Panc1 (cell line): ENCODE results near the gene ZNRF3.

Experiments
- POLR2AphosphoS5 ChIP-seq: IDR thresholded peaks from 2 replicates; pipeline ENCODE4 v1.6.1; 2012; ENCODE audit warnings: mild to moderate bottlenecking, low read depth, low read length, moderate library complexity
- SIN3A ChIP-seq: IDR thresholded peaks from 2 replicates; pipeline ENCODE4 v1.6.1; 2012; ENCODE audit warnings: low read depth, mild to moderate bottlenecking, low read length, moderate library complexity, borderline replicate concordance; ENCODE audit not compliant: insufficient read depth
- TCF7L2 ChIP-seq: IDR thresholded peaks from 2 replicates; pipeline ENCODE4 v1.6.1; 2011; ENCODE audit warnings: mild to moderate bottlenecking, low read depth, low read length, inconsistent platforms
- TF ChIP-seq, protein P1 (sequence below): fragments of 450-650 bp; IDR thresholded peaks from 2 replicates; pipeline ENCODE4 v1.5.1; 2017; ENCODE audit warnings: mild to moderate bottlenecking
- TF ChIP-seq, protein P2 (sequence below), 2 experiments: IDR thresholded peaks; 2 replicates each; pipeline ENCODE4 v1.6.1; 2011 to 2012; ENCODE audit warnings: low read depth in 2 of 2, control low read depth in 1 of 2, low read length in 1 of 2, mild to moderate bottlenecking in 1 of 2, moderate library complexity in 1 of 2; ENCODE audit not compliant: insufficient read depth in 1 of 2

DNA sequence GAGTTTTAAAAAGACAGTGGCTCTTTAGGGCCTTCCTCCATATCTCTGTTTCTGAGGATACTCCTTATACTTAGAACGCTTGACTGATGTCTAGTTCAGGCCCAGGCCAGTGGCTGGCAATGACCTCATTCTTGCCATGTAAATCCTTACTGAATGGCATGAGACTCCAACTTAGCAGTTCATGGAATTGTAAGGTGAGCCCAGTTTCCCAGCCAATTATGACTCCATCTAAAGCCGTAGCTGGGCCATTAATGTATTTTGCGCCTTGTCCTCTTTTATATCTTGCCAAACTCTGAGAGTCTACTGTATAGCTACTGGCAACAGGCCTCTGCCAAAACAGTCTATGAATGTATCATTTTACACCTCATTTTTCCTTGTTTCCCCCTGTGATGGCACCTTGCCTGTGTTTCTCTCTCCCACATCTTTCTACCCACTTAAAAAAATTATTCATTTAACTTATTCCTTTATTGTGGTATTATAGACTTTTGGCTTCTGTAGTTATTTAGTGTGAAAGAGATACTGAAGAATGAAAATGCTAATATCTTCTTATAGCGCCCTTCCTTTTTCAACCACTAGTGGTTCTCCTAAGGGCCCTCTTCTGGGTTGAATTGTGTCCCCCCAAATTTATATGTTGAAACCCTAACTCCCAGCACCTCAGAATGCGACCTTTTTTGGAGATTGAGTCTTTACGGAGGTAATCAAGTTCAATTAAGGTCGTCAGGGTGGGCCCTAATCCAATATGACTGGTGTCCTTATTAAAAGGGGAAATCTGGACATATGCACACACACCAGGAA lies 67.4 kb downstream of the ZNRF3 start:
- no peak for TF ChIP-seq POLR2AphosphoS5
- TF ChIP-seq, protein P1, sequence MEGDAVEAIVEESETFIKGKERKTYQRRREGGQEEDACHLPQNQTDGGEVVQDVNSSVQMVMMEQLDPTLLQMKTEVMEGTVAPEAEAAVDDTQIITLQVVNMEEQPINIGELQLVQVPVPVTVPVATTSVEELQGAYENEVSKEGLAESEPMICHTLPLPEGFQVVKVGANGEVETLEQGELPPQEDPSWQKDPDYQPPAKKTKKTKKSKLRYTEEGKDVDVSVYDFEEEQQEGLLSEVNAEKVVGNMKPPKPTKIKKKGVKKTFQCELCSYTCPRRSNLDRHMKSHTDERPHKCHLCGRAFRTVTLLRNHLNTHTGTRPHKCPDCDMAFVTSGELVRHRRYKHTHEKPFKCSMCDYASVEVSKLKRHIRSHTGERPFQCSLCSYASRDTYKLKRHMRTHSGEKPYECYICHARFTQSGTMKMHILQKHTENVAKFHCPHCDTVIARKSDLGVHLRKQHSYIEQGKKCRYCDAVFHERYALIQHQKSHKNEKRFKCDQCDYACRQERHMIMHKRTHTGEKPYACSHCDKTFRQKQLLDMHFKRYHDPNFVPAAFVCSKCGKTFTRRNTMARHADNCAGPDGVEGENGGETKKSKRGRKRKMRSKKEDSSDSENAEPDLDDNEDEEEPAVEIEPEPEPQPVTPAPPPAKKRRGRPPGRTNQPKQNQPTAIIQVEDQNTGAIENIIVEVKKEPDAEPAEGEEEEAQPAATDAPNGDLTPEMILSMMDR = no peak; the same call in 1 of the 2 replicates
- TF ChIP-seq SIN3A = no peak
- TF ChIP-seq TCF7L2 = no peak
- TF ChIP-seq, protein P2, sequence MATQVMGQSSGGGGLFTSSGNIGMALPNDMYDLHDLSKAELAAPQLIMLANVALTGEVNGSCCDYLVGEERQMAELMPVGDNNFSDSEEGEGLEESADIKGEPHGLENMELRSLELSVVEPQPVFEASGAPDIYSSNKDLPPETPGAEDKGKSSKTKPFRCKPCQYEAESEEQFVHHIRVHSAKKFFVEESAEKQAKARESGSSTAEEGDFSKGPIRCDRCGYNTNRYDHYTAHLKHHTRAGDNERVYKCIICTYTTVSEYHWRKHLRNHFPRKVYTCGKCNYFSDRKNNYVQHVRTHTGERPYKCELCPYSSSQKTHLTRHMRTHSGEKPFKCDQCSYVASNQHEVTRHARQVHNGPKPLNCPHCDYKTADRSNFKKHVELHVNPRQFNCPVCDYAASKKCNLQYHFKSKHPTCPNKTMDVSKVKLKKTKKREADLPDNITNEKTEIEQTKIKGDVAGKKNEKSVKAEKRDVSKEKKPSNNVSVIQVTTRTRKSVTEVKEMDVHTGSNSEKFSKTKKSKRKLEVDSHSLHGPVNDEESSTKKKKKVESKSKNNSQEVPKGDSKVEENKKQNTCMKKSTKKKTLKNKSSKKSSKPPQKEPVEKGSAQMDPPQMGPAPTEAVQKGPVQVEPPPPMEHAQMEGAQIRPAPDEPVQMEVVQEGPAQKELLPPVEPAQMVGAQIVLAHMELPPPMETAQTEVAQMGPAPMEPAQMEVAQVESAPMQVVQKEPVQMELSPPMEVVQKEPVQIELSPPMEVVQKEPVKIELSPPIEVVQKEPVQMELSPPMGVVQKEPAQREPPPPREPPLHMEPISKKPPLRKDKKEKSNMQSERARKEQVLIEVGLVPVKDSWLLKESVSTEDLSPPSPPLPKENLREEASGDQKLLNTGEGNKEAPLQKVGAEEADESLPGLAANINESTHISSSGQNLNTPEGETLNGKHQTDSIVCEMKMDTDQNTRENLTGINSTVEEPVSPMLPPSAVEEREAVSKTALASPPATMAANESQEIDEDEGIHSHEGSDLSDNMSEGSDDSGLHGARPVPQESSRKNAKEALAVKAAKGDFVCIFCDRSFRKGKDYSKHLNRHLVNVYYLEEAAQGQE (IDR thresholded peaks at IDR 0.05; ENCODE audit: insufficient read depth in 1 of 2, low read depth in 2 of 2, low read length in 1 of 2) = no peak
